ENCODE measurements around the gene FZR1. TPM values are rescaled to one million over a fixed set of nuclear protein-coding genes. Genes with fewer than 3 reads are reported as not detected.

Gene FZR1
- total and polyA plus RNA-seq, 2 experiments from 2014 or later = 16.1 to 39.2 TPM

DNA sequence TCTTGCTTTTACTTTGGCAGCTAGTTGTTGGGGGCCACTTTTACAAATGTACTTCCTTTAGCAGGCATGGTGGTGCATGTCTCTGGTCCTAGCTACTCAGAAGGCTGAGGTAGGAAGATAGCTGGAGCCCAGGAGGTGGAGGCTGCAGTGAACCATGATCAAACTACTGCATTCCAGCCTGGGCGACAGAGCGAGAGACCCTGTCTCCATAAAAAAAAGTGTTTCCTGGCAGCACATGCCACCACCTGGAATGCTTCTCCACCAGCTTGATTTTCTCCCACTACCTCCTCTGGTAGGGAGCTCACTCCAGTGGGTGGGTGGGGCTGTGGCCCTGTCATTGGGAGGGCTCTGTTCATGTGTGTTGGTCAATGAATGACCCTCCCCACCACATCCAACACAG is 12.5 kb downstream of the FZR1 start (continued):
- TF ChIP-seq ZNF462 (CRISPR knock-in tag; IDR thresholded peaks at IDR 0.05) (no peak), CREB1 (CRISPR knock-in tag; IDR thresholded peaks at IDR 0.05; ENCODE audit: low read depth) (no peak), EZH2phosphoT487 (IDR thresholded peaks at IDR 0.05; ENCODE audit: unreplicated experiment) (no peak)
- TF ChIP-seq, protein P1, sequence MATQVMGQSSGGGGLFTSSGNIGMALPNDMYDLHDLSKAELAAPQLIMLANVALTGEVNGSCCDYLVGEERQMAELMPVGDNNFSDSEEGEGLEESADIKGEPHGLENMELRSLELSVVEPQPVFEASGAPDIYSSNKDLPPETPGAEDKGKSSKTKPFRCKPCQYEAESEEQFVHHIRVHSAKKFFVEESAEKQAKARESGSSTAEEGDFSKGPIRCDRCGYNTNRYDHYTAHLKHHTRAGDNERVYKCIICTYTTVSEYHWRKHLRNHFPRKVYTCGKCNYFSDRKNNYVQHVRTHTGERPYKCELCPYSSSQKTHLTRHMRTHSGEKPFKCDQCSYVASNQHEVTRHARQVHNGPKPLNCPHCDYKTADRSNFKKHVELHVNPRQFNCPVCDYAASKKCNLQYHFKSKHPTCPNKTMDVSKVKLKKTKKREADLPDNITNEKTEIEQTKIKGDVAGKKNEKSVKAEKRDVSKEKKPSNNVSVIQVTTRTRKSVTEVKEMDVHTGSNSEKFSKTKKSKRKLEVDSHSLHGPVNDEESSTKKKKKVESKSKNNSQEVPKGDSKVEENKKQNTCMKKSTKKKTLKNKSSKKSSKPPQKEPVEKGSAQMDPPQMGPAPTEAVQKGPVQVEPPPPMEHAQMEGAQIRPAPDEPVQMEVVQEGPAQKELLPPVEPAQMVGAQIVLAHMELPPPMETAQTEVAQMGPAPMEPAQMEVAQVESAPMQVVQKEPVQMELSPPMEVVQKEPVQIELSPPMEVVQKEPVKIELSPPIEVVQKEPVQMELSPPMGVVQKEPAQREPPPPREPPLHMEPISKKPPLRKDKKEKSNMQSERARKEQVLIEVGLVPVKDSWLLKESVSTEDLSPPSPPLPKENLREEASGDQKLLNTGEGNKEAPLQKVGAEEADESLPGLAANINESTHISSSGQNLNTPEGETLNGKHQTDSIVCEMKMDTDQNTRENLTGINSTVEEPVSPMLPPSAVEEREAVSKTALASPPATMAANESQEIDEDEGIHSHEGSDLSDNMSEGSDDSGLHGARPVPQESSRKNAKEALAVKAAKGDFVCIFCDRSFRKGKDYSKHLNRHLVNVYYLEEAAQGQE (IDR thresholded peaks at IDR 0.05; ENCODE audit: unreplicated experiment) = no peak

DNA sequence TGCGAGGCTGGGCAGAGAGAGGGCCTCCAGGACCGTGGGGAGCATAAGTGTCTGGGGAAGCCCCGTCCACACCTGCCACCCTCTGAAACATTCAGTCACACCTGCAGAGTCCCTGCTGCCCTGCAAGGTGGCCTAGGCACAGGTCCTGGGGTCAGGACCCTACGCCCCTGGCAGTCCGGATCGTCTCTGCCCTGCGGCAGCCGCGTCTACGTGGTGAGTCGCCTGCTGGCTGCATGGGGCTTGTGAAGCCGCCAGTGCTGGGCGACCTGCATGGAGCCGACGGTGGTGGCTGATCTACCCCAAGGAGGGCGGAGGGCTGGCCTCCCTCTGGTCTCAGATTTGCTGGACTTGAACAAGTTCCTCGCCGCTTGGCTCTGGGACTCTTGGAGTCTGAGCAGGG is 13.0 kb downstream of the FZR1 start:
- H3K36me3 Mint-ChIP-seq (ENCODE audit: low read depth) = peaks cover 9% of the 10 kb centered on the region
- Histone ChIP-seq H3K79me2 (replicated peaks; ENCODE audit: insufficient read depth) (peaks cover 54% of the 10 kb centered on the region), H3K9me2 (ENCODE audit: insufficient read depth) (no peaks in the 10 kb centered on the region), H3K4me1 (ENCODE audit: insufficient read depth) (peaks cover 29% of the 10 kb centered on the region), H3K27me3 (ENCODE audit: insufficient read depth) (no peaks in the 10 kb centered on the region), H3K27ac (ENCODE audit: low read depth) (no peak overlapping the region), H3F3A (replicated peaks; ENCODE audit: low read depth) (no peaks in the 10 kb centered on the region), H2AFZ (no peak overlapping the region), H3K4me2 (peak overlapping the region; percentile 70; the same call in 1 of the 2 replicates), H3K4me3 (no peak overlapping the region), H3K36me3 (ENCODE audit: insufficient read depth) (no peaks in the 10 kb centered on the region), H4K20me1 (replicated peaks; ENCODE audit: insufficient read depth) (no peaks in the 10 kb centered on the region; the same call in 1 of the 2 replicates)
- peaks cover 12% of the 10 kb centered on the region for H3K27me3 Mint-ChIP-seq (ENCODE audit: insufficient read depth, low read depth, poor library complexity)
- no peak overlapping the region for H3K27ac Mint-ChIP-seq
- ATAC-seq (peak; percentile 14), DNase-seq (ENCODE audit: low spot score) (no peak)
- H3K4me1 Mint-ChIP-seq = peaks cover 40% of the 10 kb centered on the region
- no peaks in the 10 kb centered on the region; the same call in 1 of the 3 replicates for H3K9me3 Mint-ChIP-seq
- H3K4me3 Mint-ChIP-seq = no peak overlapping the region; the same call in 2 of the 3 replicates
- TF ChIP-seq ZNF114 (CRISPR knock-in tag; IDR thresholded peaks at IDR 0.05) (no peak), EZH2 (IDR thresholded peaks at IDR 0.05; ENCODE audit: low read depth, unreplicated experiment) (no peak), POLR2AphosphoS5 (IDR thresholded peaks at IDR 0.05; ENCODE audit: low read depth) (no peak), NANOG (IDR thresholded peaks at IDR 0.05; ENCODE audit: borderline replicate concordance) (no peak), EZH2phosphoT487 (IDR thresholded peaks at IDR 0.05; ENCODE audit: unreplicated experiment) (no peak)
- TF ChIP-seq, protein P2, sequence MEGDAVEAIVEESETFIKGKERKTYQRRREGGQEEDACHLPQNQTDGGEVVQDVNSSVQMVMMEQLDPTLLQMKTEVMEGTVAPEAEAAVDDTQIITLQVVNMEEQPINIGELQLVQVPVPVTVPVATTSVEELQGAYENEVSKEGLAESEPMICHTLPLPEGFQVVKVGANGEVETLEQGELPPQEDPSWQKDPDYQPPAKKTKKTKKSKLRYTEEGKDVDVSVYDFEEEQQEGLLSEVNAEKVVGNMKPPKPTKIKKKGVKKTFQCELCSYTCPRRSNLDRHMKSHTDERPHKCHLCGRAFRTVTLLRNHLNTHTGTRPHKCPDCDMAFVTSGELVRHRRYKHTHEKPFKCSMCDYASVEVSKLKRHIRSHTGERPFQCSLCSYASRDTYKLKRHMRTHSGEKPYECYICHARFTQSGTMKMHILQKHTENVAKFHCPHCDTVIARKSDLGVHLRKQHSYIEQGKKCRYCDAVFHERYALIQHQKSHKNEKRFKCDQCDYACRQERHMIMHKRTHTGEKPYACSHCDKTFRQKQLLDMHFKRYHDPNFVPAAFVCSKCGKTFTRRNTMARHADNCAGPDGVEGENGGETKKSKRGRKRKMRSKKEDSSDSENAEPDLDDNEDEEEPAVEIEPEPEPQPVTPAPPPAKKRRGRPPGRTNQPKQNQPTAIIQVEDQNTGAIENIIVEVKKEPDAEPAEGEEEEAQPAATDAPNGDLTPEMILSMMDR (conservative IDR thresholded peaks at IDR 0.05; ENCODE audit: low read depth in 2 of 2) = no peak
- TF ChIP-seq, protein P1 (IDR thresholded peaks at IDR 0.05; ENCODE audit: unreplicated experiment) = no peak
